A204.1 (cell line): ENCODE results near the gene WFDC12.

Experiments used
- FAIRE-seq: peaks from 2 replicates; lab custom pipeline; 2012; peaks lifted over from hg19 to GRCh38; lab: Jason Lieb, UNC

WFDC12 gene

DNA sequence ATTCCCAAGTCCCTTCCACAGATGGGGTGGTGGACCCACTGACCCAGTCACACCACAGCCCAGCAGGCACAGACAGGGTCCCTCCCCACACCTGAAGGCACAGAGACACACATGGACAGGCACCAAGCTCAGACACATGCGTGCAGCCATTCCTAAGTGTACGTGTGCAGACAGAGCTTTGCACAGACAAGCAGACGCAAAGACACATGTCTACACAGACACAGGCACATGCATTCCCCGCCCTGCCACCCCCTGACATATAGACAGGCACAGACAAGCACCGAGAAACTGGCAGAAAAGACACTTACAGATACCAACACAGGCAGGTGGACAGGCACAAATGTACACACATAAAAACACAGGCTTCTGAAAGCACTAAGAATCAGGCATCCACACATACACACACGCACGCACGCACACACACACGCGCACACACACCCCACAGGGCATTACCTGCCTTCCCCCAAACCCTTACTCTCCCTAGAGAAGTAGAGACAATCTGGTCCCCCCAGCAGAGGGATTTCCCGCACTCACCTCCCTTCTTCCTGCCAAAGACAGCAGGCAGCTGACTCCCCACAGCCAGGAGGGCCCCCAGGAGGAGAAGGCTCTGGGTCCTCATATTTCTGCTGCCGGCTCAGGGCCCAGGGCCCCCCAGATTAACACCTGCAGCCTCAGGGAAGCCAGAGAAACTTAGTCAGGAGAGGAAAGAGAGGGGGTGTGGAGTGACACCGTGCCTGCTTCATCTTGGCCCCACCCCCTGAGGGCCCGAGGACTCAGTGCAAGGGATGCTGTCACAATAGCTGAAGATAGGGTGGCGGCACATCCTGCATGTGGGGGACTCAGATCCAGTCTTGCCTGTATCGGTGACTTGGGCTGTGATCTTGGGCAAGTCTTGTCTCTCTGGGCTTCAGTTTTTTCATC is 9.5 kb downstream of the WFDC12 start, which contains the start of gene WFDC5:
Gene WFDC5, minus strand, starts transcription at position 710 of the 921 bp plus-strand sequence. Its CDS starts 91 bp downstream, at position 619.
- no peak for FAIRE-seq

DNA sequence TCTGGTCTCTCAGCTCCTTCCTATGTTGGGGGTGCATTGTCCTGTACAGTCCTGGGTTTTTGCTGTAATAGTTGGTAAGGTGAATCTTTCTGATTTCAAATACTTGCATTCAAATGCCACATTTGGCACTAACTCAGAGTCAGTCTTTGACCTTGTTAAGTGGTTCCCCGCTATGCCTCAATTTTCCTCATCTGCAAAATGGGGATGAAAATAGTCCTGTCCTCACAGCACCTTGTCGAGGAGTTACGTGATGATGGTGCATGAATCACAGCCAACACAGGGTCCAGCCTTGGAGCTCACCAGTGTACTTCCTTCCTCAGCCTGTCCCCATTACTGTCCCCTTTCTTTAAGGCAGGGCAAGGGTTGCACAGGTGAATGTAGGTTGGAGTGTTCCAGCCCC is 10.4 kb downstream of the WFDC12 start:
- no peak for FAIRE-seq

DNA sequence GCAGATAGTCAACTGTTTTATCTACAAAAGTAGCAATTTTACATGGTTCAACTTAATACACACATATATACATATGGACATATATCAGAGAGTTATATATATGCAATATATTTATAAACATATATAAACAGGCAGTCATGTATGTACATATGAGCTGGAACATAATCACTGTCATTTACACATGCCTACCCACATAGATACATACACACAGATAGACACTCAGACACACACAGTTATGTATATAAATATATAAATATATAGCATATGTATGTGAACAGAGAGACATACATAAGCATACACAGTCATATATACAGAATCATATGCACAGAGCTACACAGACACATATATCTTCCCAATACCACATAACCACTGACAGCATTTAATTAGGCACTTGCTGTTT is 11.5 kb downstream of the WFDC12 start:
- FAIRE-seq: no peak

DNA sequence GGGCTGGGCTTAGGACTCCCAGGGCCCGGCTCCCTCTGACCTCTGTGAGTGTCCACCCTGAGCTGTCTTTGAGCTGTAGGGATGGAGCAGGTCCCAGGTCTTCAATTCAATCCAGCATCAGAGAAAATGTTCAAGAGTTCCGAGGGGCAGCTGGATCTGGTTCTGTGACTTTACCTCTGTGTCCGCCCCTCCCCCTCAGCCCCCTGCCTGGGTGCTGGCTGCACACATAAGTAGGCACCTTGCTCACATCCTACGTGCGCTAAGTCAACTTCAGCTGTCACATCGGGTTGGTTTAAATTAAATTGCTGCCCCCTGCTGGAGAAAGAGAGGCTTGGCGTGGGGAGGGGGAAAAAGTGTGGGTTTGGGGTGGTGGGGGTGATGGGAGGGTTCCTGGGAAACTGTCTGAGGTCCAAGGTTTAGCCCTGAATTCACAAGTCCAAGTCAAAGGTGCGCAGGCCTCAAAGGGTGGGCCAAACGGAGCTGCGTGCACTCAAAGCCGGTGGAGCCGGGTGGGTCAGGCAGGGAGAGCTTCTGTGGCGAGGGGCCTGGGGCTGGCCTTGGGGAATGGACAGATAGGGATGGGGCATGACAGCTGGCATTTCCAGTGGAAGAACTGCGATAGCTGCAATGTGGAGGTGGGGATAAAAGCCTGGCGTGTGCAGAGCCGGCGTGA is 12.3 kb downstream of the WFDC12 start:
- no peak for FAIRE-seq

DNA sequence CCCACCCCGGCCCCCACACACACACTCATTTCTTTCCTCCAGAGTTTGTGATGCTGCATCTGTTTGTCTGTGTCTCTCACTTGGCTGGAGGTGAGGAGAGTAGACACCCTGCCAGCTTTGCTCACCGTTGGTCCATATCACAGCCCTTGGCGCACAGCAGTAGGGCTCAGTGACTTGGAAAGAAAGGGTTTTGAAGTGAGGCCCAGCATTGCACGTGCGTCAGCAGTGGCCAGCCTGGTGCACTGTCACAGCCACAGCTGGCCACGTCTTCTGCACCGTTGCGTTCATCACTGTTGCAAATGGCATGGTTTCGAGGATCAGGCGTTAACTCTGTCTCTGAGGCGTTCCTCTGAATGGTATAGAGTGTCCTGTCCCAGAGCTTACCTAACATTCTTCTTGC is 13.0 kb downstream of the WFDC12 start:
- FAIRE-seq: no peak

DNA sequence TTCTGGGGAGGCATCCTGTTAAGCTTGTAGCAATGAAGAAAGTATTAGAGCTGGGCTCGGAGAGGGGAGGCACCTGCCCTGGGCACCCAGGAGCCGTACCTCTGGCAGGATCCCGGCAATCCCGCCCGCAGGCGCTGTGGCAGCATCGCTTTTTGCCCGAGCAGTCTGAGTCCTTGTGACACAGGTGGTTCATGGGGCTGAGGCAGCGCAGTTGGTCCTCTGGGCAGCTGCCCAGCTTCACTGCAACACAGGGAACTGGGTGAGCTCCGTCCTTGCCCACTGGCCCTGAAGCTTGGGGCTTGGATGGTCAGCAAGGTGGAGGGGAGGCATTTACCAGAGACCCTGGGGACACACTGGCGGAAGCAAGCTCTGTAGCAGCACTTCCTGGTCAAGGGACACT is 14.0 kb downstream of the WFDC12 start:
- no peak for FAIRE-seq

DNA sequence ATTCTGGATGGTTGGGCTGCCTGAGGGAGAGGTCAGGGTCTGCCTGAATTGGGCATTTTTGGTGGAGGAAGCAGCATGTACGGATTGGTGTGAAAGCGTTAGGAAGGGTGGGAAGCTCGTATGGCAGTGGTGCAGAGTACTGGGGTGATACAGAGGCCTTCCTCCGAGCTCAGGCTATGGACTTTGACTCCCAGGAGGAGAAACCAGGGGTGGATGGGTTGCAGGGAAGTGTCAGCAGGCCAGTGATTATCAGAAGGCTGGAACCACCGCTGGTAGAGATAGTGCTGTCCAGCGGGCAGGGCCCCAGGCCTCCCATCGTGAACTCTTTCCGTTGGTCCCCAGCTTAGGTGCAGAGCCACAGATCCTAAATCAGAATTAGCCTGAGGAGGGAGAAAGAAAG is 14.6 kb downstream of the WFDC12 start:
- FAIRE-seq: no peak

DNA sequence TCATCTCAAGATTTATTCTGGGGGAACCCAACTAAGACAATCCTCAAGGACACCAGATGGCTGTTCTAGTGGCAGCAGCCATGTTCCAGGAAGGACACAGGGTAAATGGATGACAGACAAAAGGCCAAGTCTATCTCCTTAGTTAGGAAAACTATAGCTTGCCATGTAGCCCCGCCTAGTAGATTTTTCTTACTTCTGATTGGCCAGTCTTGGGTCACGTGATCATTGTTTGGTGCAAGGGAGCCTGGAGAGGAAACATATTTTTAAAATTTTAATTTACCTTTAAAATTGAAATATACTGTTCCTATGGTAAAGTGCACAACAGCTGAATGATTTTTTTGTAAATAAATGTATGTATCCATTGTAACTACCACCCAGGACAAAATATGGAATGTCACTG is 18.9 kb downstream of the WFDC12 start:
- FAIRE-seq: no peak

DNA sequence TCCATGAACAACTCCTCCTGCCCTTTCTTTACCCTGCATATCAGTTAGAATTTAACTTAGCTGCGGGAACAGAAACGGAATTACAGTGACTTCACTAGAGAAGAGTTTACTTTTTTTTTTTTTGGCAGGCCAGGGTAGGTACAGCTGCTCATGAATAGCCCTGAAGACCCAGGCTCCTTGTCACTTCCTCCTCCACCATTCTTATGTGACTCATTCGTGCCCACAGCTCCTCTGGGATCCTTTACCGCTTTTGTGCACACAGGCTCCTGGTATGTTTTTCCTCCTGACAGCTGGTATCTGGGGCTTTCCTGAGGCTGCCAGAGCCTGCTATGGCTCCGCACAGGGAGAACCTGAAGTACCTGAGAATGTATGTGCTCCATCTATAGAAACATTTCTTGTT is 19.5 kb downstream of the WFDC12 start:
- FAIRE-seq: no peak

DNA sequence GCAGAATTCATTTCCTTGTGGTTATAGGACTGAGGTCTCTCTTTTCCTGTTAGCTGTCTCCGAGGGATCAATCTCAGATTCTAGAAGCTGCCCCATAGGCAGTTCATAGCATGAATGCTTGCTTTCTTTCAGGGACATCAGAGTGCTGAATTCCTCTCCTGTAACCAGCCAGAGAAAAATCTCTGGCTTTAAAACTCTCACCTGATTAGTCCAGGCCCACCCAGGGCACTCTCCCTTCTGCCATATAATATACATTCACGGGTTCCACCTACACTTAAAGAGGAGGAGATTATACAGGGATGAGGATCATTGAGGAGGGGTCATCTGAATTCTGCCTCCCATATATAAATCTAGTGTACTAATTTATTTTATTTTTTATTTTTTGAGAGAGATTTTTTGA is 21.2 kb downstream of the WFDC12 start:
- FAIRE-seq: no peak

DNA sequence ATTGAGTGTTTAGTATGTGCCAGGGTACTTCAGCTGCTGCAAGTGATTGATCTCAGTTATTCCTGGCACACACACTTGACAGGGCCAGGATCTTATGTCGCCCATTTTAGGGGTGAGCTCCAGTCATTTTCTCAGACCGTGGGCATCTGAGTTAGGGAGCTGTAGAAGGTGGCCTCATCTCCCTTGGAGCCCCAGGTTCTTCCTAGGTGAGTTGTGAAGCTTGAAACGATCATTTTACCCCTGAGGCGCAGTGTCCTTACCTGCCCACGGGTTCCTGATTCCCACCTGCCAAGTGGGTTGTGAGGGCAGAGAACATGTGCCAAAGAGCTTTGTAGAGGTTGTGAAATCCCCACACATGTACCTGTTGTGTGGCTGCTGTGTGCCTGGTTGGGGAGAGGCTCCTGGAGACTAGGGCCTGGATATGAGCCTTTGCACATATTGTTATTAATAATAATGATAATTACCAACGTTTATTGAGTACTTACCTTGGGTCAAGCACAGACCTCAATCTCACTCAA is 22.9 kb downstream of the WFDC12 start:
- FAIRE-seq: no peak

DNA sequence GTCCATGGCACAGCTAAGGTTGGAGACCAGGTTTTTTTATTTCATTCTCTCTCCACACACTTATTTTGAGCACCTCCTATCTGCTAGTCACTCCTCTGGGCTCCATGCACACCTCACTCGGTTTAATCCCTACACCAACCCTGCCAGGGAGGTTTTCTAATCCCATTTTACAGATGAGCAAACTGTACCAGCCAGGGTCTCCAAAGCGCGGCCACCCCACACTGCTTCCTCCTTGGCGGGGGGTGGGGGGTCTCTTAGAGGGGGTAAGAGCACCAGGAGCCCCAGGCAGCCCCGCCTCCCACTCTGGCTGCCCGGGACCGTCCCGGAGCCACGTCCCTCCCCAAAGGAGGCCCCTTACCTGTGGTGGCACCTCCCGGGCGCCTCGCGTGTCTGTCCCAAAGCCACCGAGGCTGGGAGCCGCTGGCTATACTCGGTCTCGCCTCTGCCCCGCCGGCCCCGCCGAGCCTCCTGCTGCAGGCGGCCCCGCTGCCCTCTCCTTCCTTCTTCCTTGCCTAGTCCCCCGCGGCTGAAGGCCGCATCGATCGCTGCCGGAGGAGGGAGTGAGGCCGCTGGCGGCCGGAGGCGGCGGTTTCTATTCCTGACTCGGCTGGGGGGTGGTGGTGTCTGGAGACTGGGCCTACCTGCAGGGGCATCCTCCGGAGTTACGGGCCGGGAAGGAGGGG is 23.6 kb downstream of the WFDC12 start, which contains the start of gene KCNS1:
Gene KCNS1, minus strand, starts transcription at position 565 of the 683 bp plus-strand sequence. CDS start 1,891 bp downstream, outside the sequence.
- FAIRE-seq: no peak

DNA sequence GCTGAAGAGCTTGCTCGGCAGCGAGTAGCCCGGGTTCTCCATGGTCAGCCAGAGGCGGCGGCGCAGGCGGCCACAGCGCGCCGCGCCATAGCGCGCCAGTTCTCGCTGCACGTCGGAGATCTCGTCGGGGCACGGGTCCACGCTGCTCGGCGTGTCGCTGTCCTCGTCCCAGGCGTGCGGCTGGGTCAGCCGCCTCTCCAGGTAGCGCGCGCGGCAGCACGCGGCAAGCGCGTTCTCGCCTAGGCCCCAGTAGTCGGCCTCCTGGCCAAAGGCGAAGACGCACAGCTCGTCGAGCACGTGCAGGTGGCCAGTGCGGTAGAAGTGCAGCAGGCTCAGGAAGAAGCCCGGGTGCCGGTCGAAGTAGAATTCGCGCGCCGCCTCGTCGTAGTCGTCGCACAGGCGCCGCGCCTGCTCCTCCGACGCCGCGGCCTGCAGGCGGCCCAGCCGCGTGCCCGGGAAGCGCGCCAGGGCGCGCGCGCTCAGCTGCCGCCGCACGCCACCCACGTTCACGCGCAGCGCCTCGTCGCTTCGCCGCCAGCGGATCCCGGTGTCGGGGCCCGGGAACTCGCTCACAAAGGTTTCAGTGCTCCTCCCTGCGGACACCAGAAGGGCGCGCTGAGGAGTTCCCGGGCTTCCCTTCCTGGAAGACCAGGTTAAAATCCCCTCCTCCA is 26.0 kb downstream of the WFDC12 start:
- FAIRE-seq: no peak

DNA sequence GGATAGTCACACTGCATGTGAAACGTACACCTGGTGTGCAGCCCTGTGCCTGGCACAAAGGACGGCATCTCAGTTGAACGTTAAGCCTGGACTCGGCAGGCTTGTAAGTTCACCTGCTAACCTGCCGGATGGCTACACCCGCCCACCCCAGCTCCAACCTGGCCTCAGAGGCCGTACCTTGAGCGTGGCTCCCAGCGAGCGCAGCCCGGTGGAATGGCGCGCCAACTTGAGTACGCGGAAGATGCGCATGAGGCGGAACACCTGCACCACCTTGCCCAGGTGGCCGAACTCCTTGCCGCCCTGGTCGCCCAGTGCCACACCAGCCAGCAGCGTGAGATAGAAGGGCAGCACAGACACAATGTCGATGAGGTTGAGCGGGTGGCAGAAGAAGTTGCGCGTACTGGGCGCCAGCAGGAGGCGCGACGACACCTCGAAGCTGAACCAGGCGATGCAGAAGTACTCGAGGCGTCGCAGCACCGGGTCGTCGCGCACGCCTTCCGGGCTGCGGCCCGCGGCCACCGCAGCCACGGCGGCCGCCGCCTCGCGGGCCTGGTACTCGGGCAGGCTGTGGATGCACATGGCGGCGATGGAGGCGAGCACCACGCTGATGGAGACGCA is 26.7 kb downstream of the WFDC12 start:
- no peak for FAIRE-seq

DNA sequence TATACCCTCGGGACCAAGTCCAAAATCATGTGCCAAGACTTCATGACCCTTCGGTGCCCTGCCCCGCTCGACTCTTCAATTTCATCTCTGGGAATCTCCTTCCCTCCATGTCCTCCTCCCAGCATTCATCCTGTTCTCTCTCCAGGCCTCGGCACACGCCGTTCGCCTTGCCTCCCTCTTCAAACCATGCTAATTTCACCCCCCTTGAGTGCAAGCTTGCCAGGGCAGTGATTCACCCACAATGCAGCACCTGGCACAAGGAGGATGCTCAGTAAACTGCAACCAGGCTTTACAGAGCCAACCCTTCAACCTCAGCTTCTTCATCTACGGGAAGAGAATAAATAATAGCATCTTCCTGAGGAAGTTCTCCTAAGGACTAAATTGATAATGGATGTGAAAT is 27.5 kb downstream of the WFDC12 start:
- FAIRE-seq: no peak

DNA sequence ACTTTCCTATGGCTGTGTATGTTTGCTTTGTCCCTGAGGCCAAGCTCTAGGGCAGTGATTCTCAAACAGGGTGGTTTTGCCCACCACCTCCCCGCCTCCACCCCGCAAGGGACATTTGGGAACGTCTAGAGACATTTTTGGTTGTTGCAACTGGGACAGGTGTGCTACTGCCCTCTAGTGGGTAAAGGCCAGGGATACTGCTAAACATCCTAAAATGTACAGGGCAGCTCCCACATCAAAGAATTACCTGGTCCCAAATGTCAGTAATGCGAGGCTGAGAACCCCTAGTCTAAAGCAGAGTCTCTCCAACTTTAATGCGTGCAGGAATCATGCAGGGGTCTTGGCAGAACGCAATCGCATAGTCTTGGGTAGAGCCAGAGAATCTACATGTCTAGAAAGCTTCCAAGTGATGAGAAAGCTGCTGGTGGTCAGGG is 28.4 kb downstream of the WFDC12 start:
- no peak for FAIRE-seq

DNA sequence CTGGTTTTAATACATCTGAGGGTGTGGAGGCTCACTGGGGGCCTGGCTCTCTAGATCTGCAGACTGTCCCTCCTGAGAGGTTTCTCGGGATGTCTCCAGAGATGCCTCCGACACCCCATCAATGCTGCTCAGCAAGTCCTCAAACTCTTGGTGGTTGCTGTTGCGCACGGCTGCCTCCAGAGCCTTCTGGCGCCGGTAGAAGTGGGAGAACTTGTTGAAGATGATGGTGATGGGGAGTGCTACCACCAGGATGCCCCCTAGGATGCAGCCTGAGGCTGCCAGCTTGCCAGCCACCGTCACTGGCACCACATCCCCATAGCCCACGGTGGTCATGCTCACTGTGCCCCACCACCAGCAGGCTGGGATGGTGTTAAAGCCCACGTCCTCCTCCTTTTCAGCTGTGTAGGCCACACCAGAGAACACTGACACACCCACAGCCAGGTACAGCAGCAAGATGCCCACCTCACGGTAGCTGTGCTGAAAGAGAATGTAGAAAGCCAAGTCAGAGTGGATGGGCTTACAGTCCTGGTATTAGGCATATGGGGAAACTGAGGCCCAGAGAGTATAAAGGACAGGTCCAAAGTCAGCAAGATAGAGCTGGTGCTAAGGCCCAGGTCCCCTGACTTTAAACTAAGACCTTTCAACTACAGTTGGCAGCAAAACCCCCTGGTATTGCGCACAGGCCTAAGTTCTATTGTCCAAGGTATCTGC is 29.2 kb downstream of the WFDC12 start:
- no peak for FAIRE-seq

DNA sequence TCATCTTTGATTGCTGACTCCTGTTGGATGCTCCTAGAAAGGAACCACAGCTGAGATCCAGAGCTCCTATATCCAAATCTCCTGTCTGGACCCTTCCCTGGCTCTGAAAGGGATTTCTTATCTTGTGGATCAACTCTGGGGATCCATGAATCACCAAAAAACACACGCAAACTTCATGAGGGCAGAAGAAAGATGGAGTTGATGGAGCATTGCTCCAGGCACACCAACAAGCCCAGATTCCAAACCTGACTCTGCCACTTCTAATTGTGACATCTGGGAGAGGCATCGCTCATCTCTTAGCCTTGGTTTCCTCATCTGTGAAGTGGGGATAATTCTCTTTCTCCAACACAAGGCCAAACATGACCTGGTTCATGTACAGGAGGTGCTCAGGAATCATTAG is 30.1 kb downstream of the WFDC12 start:
- no peak for FAIRE-seq

DNA sequence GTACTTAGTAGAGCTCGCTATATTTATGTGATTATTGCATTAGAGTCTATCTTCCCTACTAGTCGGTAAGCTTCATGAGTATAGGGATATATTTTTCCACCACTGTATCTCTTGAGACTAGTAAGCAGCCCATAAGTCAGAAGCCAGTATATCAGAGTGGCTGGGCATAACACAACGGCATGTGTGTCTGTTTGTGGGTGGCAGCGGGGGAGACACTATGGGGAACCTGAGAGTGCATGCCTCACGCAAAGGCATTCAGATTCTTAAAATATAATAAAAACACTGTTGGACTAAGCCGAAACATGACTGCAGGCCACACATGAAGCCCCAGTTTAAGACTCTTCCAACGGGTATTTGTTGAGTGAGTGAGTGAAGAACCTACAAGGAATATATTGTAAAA is 31.4 kb downstream of the WFDC12 start:
- FAIRE-seq: no peak

DNA sequence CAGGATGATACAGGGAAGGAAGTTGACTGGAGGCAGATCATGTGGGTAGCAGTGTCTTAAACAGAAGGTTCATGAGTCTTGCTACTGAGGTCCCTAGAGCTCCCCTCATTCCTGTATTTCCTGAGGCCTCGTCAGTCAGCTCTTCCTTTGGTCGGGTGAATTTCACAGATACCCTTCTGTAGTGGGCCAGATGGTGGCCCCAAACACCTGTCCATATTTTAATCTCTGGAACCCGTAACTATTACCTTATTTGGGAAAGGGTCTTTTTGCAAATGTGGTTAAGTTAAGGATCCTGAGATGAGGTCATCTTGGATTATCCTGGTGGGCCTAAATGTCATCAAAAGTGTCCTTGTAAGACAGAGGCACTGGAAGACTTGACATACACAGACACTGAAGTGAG is 32.9 kb downstream of the WFDC12 start:
- no peak for FAIRE-seq

DNA sequence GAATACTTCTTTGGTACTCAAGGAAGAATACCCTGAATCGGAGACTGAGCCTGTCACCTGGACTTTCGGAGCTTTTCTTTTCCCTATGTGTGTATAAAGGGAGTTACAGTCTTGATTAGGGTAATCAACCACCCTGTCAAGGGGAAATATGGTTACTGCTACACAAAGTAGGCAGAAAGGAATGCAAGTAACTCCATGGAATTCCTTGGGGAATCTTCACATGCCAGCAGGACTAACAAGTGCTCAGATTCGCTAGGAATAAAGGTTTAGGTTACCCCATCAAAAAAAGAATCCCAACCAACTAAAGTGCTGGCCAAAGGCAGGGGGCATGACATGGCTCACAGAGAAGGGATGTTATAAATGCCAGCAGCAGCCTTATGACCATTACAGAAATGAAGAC is 33.8 kb downstream of the WFDC12 start:
- FAIRE-seq: no peak
